PC-3 (cell line): ENCODE results near the gene MRO. TPM values are rescaled to one million over a fixed set of nuclear protein-coding genes. Genes with fewer than 3 reads are reported as not detected.

Experiments used
- ATAC-seq: fragments of 200-7000 bp; cut with Tn5 transposase; 2 replicates; pipeline ENCODE4 v1.9.1; 2020; ENCODE audit warnings: mild to moderate bottlenecking, moderate library complexity
- BruUV-seq: library from RNA; stranded (reverse); fragments of 400-500 nt; replicated peaks from 2 replicates; lab custom pipeline; 2021; lab: Mats Ljungman, UMichigan
- CTCF ChIA-PET: fragments of 300-600 bp; sonication (Branson Sonifier 250); formaldehyde crosslinking; loops from one replicate; lab custom pipeline; 2022; ENCODE audit warnings: antibody characterized with exemption; lab: Charles Lee
- POLR2A ChIA-PET: fragments of 300-600 bp; sonication (Branson Sonifier 250); formaldehyde crosslinking; loops from one replicate; lab custom pipeline; 2022; ENCODE audit warnings: antibody characterized with exemption; ENCODE audit not compliant: unreplicated experiment; lab: Charles Lee
- DNase-seq: peaks from one replicate; pipeline ENCODE4 v3.0.0-alpha.2; 2015
- H2AFZ ChIP-seq: fragments of 300-600 bp; sonication (generic); 2 replicates; pipeline ENCODE4 v1.6.0; 2016; ENCODE audit warnings: antibody characterized with exemption, low read length
- H3F3A ChIP-seq: fragments of 300-600 bp; sonication (generic); one replicate; pipeline ENCODE4 v1.6.0; 2017; ENCODE audit warnings: antibody characterized with exemption, low read length, control low read depth, mild to moderate bottlenecking; ENCODE audit not compliant: unreplicated experiment
- H3K27ac ChIP-seq: fragments of 300-600 bp; sonication (generic); 2 replicates; pipeline ENCODE4 v1.5.1; 2016; ENCODE audit warnings: mild to moderate bottlenecking, low read length
- H3K27me3 ChIP-seq: fragments of 300-600 bp; sonication (generic); 2 replicates; pipeline ENCODE4 v1.6.1; 2016; ENCODE audit warnings: low read length, mixed read lengths
- H3K36me3 ChIP-seq: fragments of 300-600 bp; sonication (generic); 2 replicates; pipeline ENCODE4 v1.6.1; 2016; ENCODE audit warnings: low read depth, mixed run types, low read length, mixed read lengths
- H3K4me1 ChIP-seq: fragments of 300-600 bp; sonication (generic); 2 replicates; pipeline ENCODE4 v1.5.1; 2016; ENCODE audit warnings: low read length; ENCODE audit not compliant: insufficient read depth
- H3K4me2 ChIP-seq: fragments of 300-600 bp; sonication (generic); 2 replicates; pipeline ENCODE4 v1.6.0; 2016; ENCODE audit warnings: low read length
- H3K4me3 ChIP-seq: fragments of 300-600 bp; sonication (generic); 2 replicates; pipeline ENCODE4 v1.5.1; 2016; ENCODE audit warnings: mild to moderate bottlenecking, low read length, mixed read lengths
- H3K79me2 ChIP-seq: fragments of 300-600 bp; sonication (generic); 2 replicates; pipeline ENCODE4 v1.6.1; 2017; ENCODE audit warnings: low read length, mixed read lengths
- H3K9ac ChIP-seq: fragments of 300-600 bp; sonication (generic); 2 replicates; pipeline ENCODE4 v1.6.0; 2016; ENCODE audit warnings: mild to moderate bottlenecking, low read length
- H3K9me2 ChIP-seq: fragments of 300-600 bp; sonication (generic); replicated peaks from 2 replicates; pipeline ENCODE4 v1.6.1; 2016; ENCODE audit warnings: mixed run types, low read length, mixed read lengths
- H3K9me3 ChIP-seq: fragments of 300-600 bp; sonication (generic); 2 replicates; pipeline ENCODE4 v1.6.1; 2016; ENCODE audit warnings: low read length, mixed read lengths
- H4K20me1 ChIP-seq: fragments of 300-600 bp; sonication (generic); 2 replicates; pipeline ENCODE4 v1.6.1; 2016; ENCODE audit warnings: low read length, mixed read lengths
- EZH2 ChIP-seq: fragments of 300-600 bp; sonication (generic); IDR thresholded peaks from one replicate; pipeline ENCODE4 v1.6.1; 2017; ENCODE audit warnings: antibody characterized with exemption, mild to moderate bottlenecking, low read length; ENCODE audit not compliant: unreplicated experiment
- EZH2phosphoT487 ChIP-seq: fragments of 300-600 bp; sonication (generic); IDR thresholded peaks from 2 replicates; pipeline ENCODE4 v1.6.1; 2018; ENCODE audit warnings: mild to moderate bottlenecking, antibody characterized with exemption, low read length, borderline replicate concordance
- intact Hi-C: fragments of 100-400 bp; cut with micrococcal nuclease; formaldehyde crosslinking; loops from 2 replicates; pipeline ENCODE4 v1.9.0; 2023
- total RNA-seq: library from RNA; depleted of rRNA; stranded (reverse); fragments of >200 nt; gene quantifications from 2 replicates; pipeline ENCODE4 v1.2.3, GENCODE V29; 2014
- TF ChIP-seq, protein P1 (sequence below): fragments of 300-600 bp; sonication (generic); conservative IDR thresholded peaks from 2 replicates; pipeline ENCODE4 v1.5.1; 2017; ENCODE audit warnings: antibody characterized with exemption, low read depth, mild to moderate bottlenecking, low read length

The MRO gene
- total RNA-seq, 1 experiment from 2014 or later = 0.55 TPM

DNA sequence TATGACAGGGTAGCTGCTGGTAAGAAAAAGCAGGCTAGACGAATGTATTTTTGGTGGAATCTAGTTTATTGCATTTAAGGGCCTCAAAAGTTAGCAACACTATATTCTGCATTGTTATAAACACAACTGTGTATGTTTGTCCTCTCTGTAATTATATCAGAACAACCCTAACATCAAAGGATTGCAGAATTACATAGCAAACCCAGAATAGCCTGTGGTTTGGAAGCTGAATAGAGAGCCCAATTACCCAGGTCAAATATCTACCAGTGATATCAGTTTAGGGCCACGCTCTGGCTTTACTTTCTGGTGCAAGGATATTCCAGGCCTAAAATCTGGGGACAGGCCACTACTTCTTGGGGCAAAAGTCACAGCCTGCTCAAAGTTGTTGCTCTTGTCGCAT is 25.1 kb upstream of the MRO start:
- intact Hi-C loops = no loop called here
- H3K4me3 ChIP-seq = no peak overlapping the region
- no peaks in the 10 kb centered on the region for H3K9me2 ChIP-seq
- H3K9me3 ChIP-seq = no peaks in the 10 kb centered on the region
- H3F3A ChIP-seq = no peaks in the 10 kb centered on the region
- H3K36me3 ChIP-seq = no peaks in the 10 kb centered on the region
- BruUV-seq = no TSS peak
- no peak overlapping the region for H3K27ac ChIP-seq
- no peaks in the 10 kb centered on the region for H4K20me1 ChIP-seq
- H3K9ac ChIP-seq = no peak overlapping the region
- ChIA-PET POLR2A (no interaction called here), CTCF (no interaction called here)
- ATAC-seq (no peak), DNase-seq (no peak)
- no peaks in the 10 kb centered on the region for H3K27me3 ChIP-seq
- H3K4me1 ChIP-seq = no peaks in the 10 kb centered on the region
- no peak overlapping the region for H2AFZ ChIP-seq
- H3K79me2 ChIP-seq = no peaks in the 10 kb centered on the region
- no peak overlapping the region for H3K4me2 ChIP-seq
- no peak for TF ChIP-seq EZH2
- no peak for TF ChIP-seq EZH2phosphoT487
- TF ChIP-seq, protein P1, sequence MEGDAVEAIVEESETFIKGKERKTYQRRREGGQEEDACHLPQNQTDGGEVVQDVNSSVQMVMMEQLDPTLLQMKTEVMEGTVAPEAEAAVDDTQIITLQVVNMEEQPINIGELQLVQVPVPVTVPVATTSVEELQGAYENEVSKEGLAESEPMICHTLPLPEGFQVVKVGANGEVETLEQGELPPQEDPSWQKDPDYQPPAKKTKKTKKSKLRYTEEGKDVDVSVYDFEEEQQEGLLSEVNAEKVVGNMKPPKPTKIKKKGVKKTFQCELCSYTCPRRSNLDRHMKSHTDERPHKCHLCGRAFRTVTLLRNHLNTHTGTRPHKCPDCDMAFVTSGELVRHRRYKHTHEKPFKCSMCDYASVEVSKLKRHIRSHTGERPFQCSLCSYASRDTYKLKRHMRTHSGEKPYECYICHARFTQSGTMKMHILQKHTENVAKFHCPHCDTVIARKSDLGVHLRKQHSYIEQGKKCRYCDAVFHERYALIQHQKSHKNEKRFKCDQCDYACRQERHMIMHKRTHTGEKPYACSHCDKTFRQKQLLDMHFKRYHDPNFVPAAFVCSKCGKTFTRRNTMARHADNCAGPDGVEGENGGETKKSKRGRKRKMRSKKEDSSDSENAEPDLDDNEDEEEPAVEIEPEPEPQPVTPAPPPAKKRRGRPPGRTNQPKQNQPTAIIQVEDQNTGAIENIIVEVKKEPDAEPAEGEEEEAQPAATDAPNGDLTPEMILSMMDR = no peak

DNA sequence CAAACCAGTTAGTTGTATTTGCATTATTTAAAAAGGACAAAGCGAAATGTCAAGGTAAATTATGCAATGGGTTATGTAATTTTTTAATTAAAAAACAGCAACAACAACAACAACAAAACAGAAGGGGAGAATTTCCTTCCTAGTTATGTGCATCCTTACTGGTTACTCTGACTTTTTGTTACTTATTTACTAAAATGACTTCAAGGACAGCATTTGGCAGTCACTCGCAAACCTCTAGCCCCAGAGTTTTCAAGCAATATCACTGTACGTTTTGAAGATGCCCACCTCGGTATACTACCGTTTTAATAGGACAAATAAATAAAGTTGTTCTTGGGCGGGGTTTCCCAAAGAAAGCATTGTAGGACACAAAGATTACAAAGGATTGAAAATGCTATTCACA is 24.7 kb upstream of the MRO start:
- TF ChIP-seq EZH2phosphoT487 = no peak
- no peak for TF ChIP-seq EZH2
- TF ChIP-seq, protein P1 = no peak
- intact Hi-C loops = no loop called here
- no peaks in the 10 kb centered on the region for H3K9me2 ChIP-seq
- DNase-seq = no peak
- H3F3A ChIP-seq = no peaks in the 10 kb centered on the region
- H3K27me3 ChIP-seq = no peaks in the 10 kb centered on the region
- H3K9ac ChIP-seq = no peak overlapping the region
- H3K4me2 ChIP-seq = no peak overlapping the region
- no peak overlapping the region for H3K27ac ChIP-seq
- ChIA-PET POLR2A (no interaction called here), CTCF (no interaction called here)
- no peak for ATAC-seq
- no peak overlapping the region for H3K4me3 ChIP-seq
- no peaks in the 10 kb centered on the region for H3K4me1 ChIP-seq
- no TSS peak for BruUV-seq
- H3K9me3 ChIP-seq = no peaks in the 10 kb centered on the region
- no peak overlapping the region for H2AFZ ChIP-seq
- no peaks in the 10 kb centered on the region for H3K79me2 ChIP-seq
- no peaks in the 10 kb centered on the region for H4K20me1 ChIP-seq
- no peaks in the 10 kb centered on the region for H3K36me3 ChIP-seq

DNA sequence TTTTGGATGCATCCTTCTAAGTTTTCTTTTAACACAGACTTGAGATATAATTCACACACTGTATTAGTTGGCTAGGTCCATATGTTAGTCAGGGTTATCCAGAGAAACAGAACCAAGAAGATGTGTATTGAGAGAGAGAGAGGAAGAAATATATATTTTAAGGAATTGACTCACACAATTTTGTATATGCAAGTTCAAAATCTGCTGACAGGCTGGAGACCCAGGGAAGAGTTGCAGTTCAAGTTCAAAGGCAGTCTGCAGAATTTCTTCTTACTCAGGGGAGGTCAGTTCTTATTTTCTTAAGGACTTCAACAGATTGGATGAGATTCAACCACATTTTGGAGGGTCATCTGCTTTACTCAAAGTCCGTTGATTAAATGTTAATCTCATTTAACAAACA is 23.0 kb upstream of the MRO start:
- Histone ChIP-seq H3K9me2 (no peaks in the 10 kb centered on the region), H4K20me1 (no peaks in the 10 kb centered on the region), H3K4me1 (peaks cover 6% of the 10 kb centered on the region; the same call in 1 of the 2 replicates), H3K27me3 (no peaks in the 10 kb centered on the region), H2AFZ (no peak overlapping the region), H3K9ac (no peak overlapping the region), H3K4me3 (no peak overlapping the region), H3K27ac (no peak overlapping the region), H3K36me3 (no peaks in the 10 kb centered on the region), H3K4me2 (no peak overlapping the region), H3F3A (no peaks in the 10 kb centered on the region), H3K79me2 (no peaks in the 10 kb centered on the region), H3K9me3 (no peaks in the 10 kb centered on the region)
- no TSS peak for BruUV-seq
- TF ChIP-seq EZH2phosphoT487 = no peak
- no peak for TF ChIP-seq EZH2
- TF ChIP-seq, protein P1 = no peak
- ChIA-PET CTCF (no interaction called here), POLR2A (no interaction called here)
- ATAC-seq (no peak), DNase-seq (no peak)
- intact Hi-C loops = no loop called here
